HG03378 (cell line): Measurements from ENCODE around the gene MOB3A.
"Not testable (repeated sequence)": the region's sequence is repeated elsewhere in the genome, so short reads cannot be mapped to it uniquely, and the experiment has no call there.

Source experiments
- ATAC-seq: cut with Tn5 transposase; IDR thresholded peaks from one replicate; pipeline ENCODE4 v1.9.1; 2021; ENCODE audit warnings: mild to moderate bottlenecking, moderate library complexity; ENCODE audit not compliant: unreplicated experiment

Gene MOB3A

GRCh38 chr19:2035590-2035991, 60.5 kb downstream of the MOB3A start:
- ATAC-seq: no peak

- no peak for ATAC-seq
Measured at GRCh38 chr19:2034729-2035589, 61.2 kb downstream of the MOB3A start.

- ATAC-seq: not testable (repeated sequence)
Measured at GRCh38 chr19:2034253-2034652, 61.9 kb downstream of the MOB3A start.

- no peak for ATAC-seq
Measured at GRCh38 chr19:2033825-2034159, 62.3 kb downstream of the MOB3A start.

GRCh38 chr19:2033115-2033824, 62.9 kb downstream of the MOB3A start:
- ATAC-seq: no peak

- no peak for ATAC-seq
Measured at GRCh38 chr19:2032296-2032941, 63.7 kb downstream of the MOB3A start.

GRCh38 chr19:2027361-2027760, 68.8 kb downstream of the MOB3A start:
- ATAC-seq: no peak

GRCh38 chr19:2026770-2027169, 69.4 kb downstream of the MOB3A start:
- no peak for ATAC-seq

GRCh38 chr19:2022289-2022688, 73.8 kb downstream of the MOB3A start:
- ATAC-seq: no peak

GRCh38 chr19:2021453-2022140, 74.5 kb downstream of the MOB3A start:
- ATAC-seq: no peak
